HG03159 (cell line): Measurements from ENCODE around the gene ASPM.
"Not testable (repeated sequence)": the region's sequence is repeated elsewhere in the genome, so short reads cannot be mapped to it uniquely, and the experiment has no call there.

ENCODE experiments used
- ATAC-seq: cut with Tn5 transposase; IDR thresholded peaks from one replicate; pipeline ENCODE4 v1.9.1; 2021; ENCODE audit warnings: mild to moderate bottlenecking, moderate library complexity; ENCODE audit not compliant: unreplicated experiment

The ASPM gene

DNA sequence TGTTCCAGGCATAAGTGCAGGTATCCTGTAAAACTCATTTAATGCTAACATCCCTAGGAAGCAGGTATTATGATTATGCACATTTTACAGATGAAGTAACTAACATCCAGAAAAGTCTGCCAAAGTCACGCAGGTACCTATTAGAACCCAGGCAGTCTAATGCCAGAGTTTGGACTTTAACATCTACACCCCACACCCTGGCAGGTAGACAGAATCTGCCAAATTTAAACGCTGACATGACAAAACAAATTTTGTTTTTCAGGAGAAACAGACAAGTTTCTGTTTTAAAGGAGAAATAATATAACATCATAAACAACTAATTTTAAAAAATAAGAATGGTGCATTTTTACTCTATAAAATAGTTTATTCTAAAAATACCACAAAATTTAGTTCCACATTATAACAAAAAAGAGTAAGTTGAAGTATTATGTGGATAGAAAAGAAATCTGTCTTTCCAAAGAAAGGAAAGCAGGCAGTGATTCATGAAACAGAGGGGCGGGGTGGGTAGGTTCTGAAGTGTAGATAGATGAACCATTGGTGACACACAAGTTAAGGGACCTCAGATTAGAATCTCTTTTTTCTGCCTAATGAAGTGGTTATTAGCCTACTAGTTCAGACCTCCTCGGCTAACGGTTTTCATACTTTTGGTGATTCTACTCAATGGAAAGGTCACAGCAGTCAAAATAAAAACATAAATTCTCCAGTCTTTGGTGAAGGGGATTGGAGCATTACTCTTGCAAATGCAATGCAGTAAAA, 1.7 kb downstream of the ASPM start:
- ATAC-seq: no peak

GRCh38 chr1:197143276-197143675, 3.2 kb downstream of the ASPM start:
- no peak for ATAC-seq

- no peak for ATAC-seq
Measured at GRCh38 chr1:197141575-197141974, 4.9 kb downstream of the ASPM start.

DNA sequence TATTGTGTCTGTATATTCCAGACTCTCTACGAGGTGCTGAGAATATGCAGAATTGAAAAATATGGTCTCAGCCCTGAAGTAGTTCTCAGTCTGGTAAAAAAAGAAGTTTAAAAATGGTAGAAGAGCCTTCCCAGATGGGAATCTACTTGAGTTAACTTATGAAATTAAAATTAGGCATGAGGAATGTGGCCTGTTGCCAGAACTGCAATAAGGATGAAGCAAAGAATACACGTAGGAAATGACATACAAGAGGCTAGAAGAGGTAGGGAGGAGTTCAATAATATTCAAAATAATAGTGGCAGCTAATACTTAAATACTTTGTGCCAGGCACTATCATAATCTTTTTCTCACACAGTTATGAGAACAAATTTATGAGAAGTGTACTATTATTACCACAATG, 6.3 kb downstream of the ASPM start:
- no peak for ATAC-seq

DNA sequence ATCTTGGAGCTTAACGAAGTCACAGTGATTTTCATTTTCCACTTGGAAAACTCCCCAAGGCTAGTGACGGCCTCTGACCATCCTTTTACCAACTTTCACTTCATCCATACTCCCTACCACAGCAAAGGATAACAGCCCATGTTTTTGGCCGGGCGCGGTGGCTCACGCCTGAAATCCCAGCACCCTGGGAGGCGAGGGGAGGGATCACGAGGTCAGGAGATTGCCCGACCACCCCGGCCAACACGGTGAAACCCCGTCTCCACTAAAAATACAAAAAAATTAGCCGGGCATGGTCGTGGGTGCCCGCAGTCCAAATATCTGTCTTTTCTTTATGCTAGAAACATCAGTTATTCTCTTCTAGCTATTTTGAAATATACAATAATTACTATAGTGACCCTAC, 7.3 kb downstream of the ASPM start:
- ATAC-seq: no peak

DNA sequence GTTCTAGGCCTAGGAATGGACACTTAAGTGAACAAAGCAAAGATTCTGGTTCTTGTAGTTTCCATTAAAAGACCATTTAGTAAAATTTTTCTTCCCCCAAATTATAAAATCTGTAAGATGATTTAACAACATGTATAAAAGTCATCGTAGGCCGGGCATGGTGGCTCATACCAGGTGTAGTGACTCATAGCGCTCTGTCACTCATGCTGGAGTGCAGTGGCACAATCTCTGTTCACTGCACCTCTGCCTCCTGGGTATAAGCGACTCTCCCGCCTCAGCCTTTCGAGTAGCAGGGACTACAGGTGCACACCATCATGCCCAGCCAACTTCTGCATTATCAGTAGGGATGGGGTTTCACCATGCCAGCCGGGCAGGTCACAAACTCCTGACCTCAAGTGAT, 9.1 kb downstream of the ASPM start:
- ATAC-seq: no peak

DNA sequence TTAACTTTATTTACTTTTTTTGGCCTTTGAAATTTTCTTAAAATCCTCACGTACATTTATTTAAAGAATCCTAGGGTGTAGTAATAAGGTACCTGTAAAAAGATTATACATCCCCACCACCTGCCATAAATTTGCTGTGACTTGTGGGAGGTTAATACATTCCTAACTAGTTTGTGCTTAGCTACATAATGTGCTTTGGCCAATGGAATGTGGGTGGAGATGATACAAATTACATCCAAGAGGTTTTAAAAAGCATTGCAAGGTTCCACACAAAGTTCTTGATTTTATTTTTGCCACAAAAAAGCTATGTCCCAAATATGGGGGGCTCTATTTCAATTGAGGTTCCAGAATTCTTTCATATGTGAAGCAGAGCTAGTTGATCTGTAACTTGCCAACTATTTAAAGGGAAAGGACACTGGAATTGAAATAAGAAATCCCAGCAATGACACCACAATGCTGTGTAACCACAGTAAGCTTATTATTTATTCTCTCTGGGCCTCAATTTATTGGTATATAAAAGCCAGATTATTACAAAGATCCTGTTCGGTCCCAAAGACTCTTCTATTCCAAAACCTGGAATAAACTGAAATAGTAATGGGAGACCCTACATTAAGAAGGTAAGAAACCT, 15.7 kb downstream of the ASPM start:
- ATAC-seq: no peak

GRCh38 chr1:197129698-197130097, 16.8 kb downstream of the ASPM start:
- no peak for ATAC-seq

GRCh38 chr1:197127246-197127912, 19.1 kb downstream of the ASPM start:
- no peak for ATAC-seq

DNA sequence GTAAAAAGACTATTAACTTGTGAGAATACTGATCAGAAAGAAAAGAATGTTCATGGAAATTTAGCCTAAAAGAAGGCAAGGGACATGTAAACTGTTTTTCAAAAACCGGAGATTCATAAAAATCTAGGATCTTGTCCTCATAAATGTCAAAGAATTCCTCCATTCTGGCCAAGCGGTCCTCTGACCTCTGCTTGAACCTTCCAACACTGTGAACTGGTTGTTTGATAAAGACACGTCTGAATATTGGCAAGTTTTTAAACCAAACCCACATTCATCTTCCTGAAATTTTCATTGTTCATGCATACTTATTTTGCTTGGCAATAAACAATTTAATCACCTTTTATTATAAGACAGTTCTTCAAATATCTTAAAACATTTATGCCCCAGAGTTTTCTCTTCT, 19.8 kb downstream of the ASPM start:
- no peak for ATAC-seq

DNA sequence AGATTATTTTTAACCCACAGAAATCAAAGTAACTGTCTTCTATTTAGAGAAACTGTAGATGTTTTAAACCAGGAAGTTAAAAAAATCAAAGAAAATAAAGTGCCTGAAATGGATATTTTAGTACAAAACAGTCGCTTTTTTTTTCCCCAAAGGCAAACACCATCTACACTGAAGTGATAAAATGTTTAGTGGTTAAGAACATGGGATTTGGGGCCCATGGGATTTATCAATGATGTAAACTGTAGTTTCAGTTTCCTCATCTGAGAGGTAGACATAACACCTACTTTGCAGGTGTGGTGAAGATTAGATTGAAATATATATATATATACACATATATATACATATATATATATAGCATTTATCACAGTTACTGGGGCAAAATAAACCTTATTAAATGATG, 22.1 kb downstream of the ASPM start:
- no peak for ATAC-seq

- no peak for ATAC-seq
Measured at GRCh38 chr1:197116156-197116555, 30.3 kb downstream of the ASPM start.

DNA sequence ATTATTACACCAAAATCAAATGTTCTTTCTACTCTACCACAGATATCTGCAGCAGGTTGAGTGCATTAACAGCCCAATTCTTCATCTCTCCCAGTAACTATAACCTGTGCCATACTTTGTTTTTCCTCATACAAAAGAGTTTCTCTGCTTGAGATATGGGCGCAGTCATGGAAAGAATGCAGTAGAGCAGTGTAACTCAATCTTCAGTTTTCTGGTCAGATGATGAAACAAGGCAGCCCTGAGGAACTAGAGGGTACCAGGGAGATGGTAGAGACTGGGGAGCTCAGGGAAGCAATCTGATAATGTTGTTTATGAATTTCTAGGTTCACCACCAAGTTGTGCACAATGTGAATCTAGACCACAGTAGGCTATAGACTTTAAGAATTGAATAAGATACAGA, 39.6 kb downstream of the ASPM start:
- ATAC-seq: no peak

DNA sequence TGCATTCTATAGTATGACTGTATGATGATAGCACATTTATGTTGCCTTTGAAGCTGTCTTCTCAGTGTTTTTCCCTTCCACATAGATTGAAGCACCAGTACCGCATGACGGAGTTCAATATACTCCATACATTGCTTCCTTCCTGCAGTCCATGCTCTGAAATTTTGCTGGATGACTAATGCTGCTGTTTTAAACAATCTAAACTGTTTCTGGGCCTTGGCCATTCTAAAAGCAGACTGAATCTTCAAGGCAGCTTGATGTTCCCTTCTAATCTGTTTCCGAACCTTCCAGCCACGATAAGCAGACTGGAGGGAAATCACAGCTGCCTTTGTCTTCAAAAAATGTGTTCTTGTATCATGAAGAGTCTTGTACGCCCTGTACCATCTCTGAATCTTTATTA, 43.2 kb downstream of the ASPM start:
- no peak for ATAC-seq

GRCh38 chr1:197101978-197102377, 44.5 kb downstream of the ASPM start:
- no peak for ATAC-seq

- ATAC-seq: no peak
Measured at GRCh38 chr1:197100677-197101076, 45.8 kb downstream of the ASPM start.

DNA sequence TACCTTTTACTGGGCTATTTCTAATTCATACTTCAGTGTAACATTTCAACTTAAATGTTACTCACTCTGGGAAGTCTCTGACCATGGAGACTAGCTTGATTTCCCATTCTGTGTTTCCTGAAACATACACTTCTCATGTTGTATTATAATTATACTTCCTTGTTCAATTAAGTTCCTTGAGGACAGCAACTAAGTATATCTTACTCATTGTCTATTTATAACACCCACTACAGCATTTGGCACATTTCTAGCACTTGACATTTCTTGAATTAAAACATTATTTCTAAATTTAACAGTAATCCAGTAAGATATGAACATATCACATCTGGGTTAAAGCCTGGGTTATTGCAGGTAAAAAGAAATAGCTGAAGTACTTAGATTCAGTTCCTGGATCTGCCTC, 47.0 kb downstream of the ASPM start:
- ATAC-seq: no peak

DNA sequence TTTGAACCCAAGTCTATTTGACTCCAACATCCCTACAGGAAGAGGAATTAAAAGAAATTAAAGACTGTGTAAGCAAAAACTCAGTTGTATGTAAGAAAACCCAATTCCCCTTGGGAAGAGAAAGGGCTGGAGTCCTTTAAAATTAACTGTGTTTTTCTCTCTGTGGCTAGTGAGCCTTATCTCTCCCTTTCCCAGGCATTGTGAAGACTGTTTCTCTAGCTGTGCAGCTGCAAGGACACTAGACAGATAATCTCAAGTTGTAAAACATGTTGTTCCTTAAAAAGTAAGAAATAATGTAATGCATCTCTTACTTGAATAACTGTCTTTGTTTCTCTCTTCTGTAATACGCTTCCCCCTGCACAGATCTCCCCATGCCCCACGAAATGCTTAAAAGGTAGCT, 49.5 kb downstream of the ASPM start:
- not testable (repeated sequence) for ATAC-seq

- ATAC-seq: no peak
Measured at GRCh38 chr1:197096137-197096536, 50.3 kb downstream of the ASPM start.

DNA sequence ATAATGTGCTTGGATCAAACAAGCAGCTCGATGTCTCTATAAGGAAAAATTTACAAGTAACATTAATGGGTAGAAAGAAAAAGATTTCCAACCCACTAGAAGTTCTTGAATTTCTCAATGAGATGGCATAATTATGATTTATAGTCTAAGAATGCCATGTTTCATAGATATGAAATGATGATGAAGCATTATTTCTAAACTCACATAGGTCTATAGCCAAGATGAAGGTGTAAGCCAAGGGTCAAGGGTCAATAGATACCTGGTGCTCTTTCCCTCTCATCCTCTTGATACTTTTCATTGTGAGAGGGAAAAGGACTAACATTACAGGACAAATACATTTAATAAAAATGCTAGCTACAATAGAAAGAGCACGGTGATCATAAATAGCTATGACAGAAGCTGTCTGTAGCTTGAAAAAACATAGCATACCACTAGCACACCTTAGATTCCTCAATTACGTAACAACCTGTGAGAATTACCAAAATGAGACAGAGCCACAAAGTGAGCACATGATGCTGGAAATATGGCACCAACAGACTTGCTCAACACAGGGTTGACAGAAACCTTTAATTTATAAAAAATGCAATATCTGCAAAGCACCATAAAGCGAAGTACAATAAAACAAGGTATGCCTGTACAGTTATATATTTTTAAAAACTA, 53.1 kb downstream of the ASPM start:
- ATAC-seq: no peak

GRCh38 chr1:197092491-197093023, 53.9 kb downstream of the ASPM start:
- no peak for ATAC-seq
